Neural crest cell (in vitro differentiated cells): Measurements from ENCODE around the gene BOD1. TPM values are rescaled to one million over a fixed set of nuclear protein-coding genes. Genes with fewer than 3 reads are reported as not detected.

Source experiments
- DNase-seq: peaks from one replicate; pipeline ENCODE4 v3.0.0; 2021; ENCODE audit warnings: low read depth, mixed read lengths, low spot score
- H3K27ac Mint-ChIP-seq: one replicate; pipeline ENCODE4 v1.8.0; 2021; ENCODE audit warnings: mild to moderate bottlenecking, mixed read lengths; ENCODE audit not compliant: unreplicated experiment
- H3K27me3 Mint-ChIP-seq: 2 replicates; pipeline ENCODE4 v1.8.0; 2021; ENCODE audit warnings: low read depth, mild to moderate bottlenecking, mixed read lengths
- H3K36me3 Mint-ChIP-seq: 2 replicates; pipeline ENCODE4 v1.8.0; 2021; ENCODE audit warnings: low read depth, mild to moderate bottlenecking, mixed read lengths
- H3K4me1 Mint-ChIP-seq: 2 replicates; pipeline ENCODE4 v1.8.0; 2021; ENCODE audit warnings: mixed read lengths
- H3K4me3 Mint-ChIP-seq: one replicate; pipeline ENCODE4 v1.8.0; 2021; ENCODE audit warnings: mild to moderate bottlenecking, mixed read lengths
- H3K9me3 Mint-ChIP-seq: 2 replicates; pipeline ENCODE4 v1.8.0; 2021; ENCODE audit warnings: mixed read lengths
- total RNA-seq: library from RNA; stranded (reverse); gene quantifications from 2 replicates; pipeline ENCODE4 v1.2.1, GENCODE V29; 2021
- TF ChIP-seq, protein P1 (sequence below): fragments of 200-600 bp; sonication (generic); conservative IDR thresholded peaks from 2 replicates; pipeline ENCODE4 v1.5.0; 2021; ENCODE audit warnings: antibody characterized with exemption, mild to moderate bottlenecking

The BOD1 gene
- total RNA-seq, 1 donor from 2014 or later: 126 TPM

- Mint-ChIP-seq H3K27me3 (no peaks in the 10 kb centered on the region), H3K36me3 (peaks cover 2% of the 10 kb centered on the region), H3K4me1 (peaks cover 32% of the 10 kb centered on the region), H3K4me3 (no peak overlapping the region), H3K27ac (no peak overlapping the region), H3K9me3 (peaks cover 16% of the 10 kb centered on the region)
- no peak for DNase-seq
- TF ChIP-seq, protein P1, sequence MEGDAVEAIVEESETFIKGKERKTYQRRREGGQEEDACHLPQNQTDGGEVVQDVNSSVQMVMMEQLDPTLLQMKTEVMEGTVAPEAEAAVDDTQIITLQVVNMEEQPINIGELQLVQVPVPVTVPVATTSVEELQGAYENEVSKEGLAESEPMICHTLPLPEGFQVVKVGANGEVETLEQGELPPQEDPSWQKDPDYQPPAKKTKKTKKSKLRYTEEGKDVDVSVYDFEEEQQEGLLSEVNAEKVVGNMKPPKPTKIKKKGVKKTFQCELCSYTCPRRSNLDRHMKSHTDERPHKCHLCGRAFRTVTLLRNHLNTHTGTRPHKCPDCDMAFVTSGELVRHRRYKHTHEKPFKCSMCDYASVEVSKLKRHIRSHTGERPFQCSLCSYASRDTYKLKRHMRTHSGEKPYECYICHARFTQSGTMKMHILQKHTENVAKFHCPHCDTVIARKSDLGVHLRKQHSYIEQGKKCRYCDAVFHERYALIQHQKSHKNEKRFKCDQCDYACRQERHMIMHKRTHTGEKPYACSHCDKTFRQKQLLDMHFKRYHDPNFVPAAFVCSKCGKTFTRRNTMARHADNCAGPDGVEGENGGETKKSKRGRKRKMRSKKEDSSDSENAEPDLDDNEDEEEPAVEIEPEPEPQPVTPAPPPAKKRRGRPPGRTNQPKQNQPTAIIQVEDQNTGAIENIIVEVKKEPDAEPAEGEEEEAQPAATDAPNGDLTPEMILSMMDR: no peak
Measured at GRCh38 chr5:173648308-173648866, 31.9 kb upstream of the BOD1 start.

GRCh38 chr5:173646692-173647091, 30.2 kb upstream of the BOD1 start:
- Mint-ChIP-seq H3K9me3 (peaks cover 10% of the 10 kb centered on the region), H3K36me3 (no peaks in the 10 kb centered on the region), H3K4me3 (no peak overlapping the region), H3K27me3 (no peaks in the 10 kb centered on the region), H3K27ac (no peak overlapping the region), H3K4me1 (peaks cover 36% of the 10 kb centered on the region)
- TF ChIP-seq, protein P1: no peak
- DNase-seq: no peak

DNA sequence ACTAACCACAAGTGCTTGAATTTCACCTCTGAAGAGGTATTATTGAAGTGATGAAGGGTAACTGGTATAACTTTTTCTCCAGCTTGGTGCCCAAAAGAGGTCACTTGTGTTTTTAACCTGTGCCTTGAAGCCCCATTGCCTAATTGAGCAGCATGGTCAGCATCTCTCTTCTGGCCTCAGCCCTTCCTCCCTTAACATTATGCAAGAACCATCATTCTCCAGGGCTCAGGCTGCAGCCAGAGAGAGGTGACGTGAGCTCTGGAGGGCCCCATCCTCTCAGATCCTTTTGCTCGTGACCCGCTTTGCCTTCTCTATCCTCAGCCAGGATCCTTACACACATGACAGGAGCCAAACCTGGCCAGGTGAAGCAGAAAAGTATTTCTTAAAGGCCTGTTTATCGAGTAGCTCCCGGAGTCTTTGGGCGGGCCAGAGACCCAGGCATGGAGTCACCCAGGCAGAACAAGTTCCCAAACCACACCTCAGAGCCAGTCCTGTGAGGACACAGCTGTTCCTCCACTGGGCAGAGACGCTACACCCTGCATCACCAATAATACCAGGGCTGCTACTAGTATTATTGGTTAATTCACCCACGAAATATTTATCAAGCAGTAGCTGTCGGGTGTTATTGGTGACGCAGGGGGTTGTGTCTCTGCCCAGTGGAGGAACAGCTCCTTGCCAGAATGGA, 29.6 kb upstream of the BOD1 start:
- H3K9me3 Mint-ChIP-seq: peaks cover 9% of the 10 kb centered on the region
- H3K4me1 Mint-ChIP-seq: peaks cover 36% of the 10 kb centered on the region
- H3K36me3 Mint-ChIP-seq: no peaks in the 10 kb centered on the region
- DNase-seq: no peak
- no peak overlapping the region for H3K4me3 Mint-ChIP-seq
- TF ChIP-seq, protein P1: no peak
- no peaks in the 10 kb centered on the region for H3K27me3 Mint-ChIP-seq
- no peak overlapping the region for H3K27ac Mint-ChIP-seq

GRCh38 chr5:173645437-173645807, 29.0 kb upstream of the BOD1 start:
- no peak for DNase-seq
- H3K27me3 Mint-ChIP-seq: no peaks in the 10 kb centered on the region
- TF ChIP-seq, protein P1: no peak
- no peak overlapping the region for H3K27ac Mint-ChIP-seq
- H3K4me3 Mint-ChIP-seq: no peak overlapping the region
- H3K4me1 Mint-ChIP-seq: peaks cover 36% of the 10 kb centered on the region
- H3K9me3 Mint-ChIP-seq: peaks cover 3% of the 10 kb centered on the region
- no peaks in the 10 kb centered on the region for H3K36me3 Mint-ChIP-seq

- no peaks in the 10 kb centered on the region for H3K36me3 Mint-ChIP-seq
- TF ChIP-seq, protein P1: no peak
- DNase-seq: no peak
- H3K27me3 Mint-ChIP-seq: no peaks in the 10 kb centered on the region
- peaks cover under 1% of the 10 kb centered on the region for H3K9me3 Mint-ChIP-seq
- no peak overlapping the region for H3K4me3 Mint-ChIP-seq
- H3K27ac Mint-ChIP-seq: peak overlapping the region; percentile 21
- peaks cover 36% of the 10 kb centered on the region for H3K4me1 Mint-ChIP-seq
Measured at GRCh38 chr5:173644673-173645436, 28.4 kb upstream of the BOD1 start.
